ENCODE measurements around the gene CP. TPM values are rescaled to one million over a fixed set of nuclear protein-coding genes. Genes with fewer than 3 reads are reported as not detected.

The CP gene
- total RNA-seq, 1 experiment from 2014 or later: 5.8 TPM

GRCh38 chr3:149269687-149270086, 48.1 kb upstream of the CP start:
- no peak for DNase-seq (ENCODE audit: low read depth, low spot score)
- Histone ChIP-seq H3K27ac (ENCODE audit: low read length) (peak overlapping the region; percentile 71), H3K27me3 (ENCODE audit: control insufficient read depth, insufficient read depth, low read length) (no peaks in the 10 kb centered on the region), H3K9me3 (ENCODE audit: control insufficient read depth, insufficient read depth, low read depth, low read length) (no peaks in the 10 kb centered on the region; the same call in 1 of the 2 replicates), H3K4me1 (ENCODE audit: control insufficient read depth, insufficient read depth, low read length) (peaks cover 5% of the 10 kb centered on the region; the same call in 1 of the 2 replicates), H3K36me3 (ENCODE audit: control insufficient read depth, insufficient read depth, low read length) (no peaks in the 10 kb centered on the region), H3K4me3 (ENCODE audit: low read depth in 2 of 2, low read length in 2 of 2) (no peak overlapping the region)
- intact Hi-C loops (cut with micrococcal nuclease; ENCODE audit: unreplicated experiment): loop anchor here (5.0 kb wide), 1 partner anchor 312 kb away; no protein-coding TSS in a partner anchor
- CTCF ChIA-PET: interaction anchor here (0.6 kb wide), 1 partner anchor 9 kb away, joined by 3 read pairs; no protein-coding TSS in a partner anchor
- no peak for TF ChIP-seq POLR2AphosphoS5 (IDR thresholded peaks at IDR 0.05; ENCODE audit: low read depth, low read length)
- TF ChIP-seq SIN3A (IDR thresholded peaks at IDR 0.05; ENCODE audit: borderline replicate concordance, insufficient read depth, low read depth, low read length): no peak
- no peak for TF ChIP-seq CTCF (IDR thresholded peaks at IDR 0.05)
- TF ChIP-seq TCF7L2 (IDR thresholded peaks at IDR 0.05; ENCODE audit: low read depth, low read length): no peak
- TF ChIP-seq REST (IDR thresholded peaks at IDR 0.05; ENCODE audit: insufficient read depth in 1 of 2, low read depth in 2 of 2, low read length in 1 of 2): no peak
- POLR2A ChIA-PET: no interaction called here
- no TSS peak for BruUV-seq (replicated peaks)
- in situ Hi-C loops (cut with HindIII; ENCODE audit: low pct_unique_long_range_greater_than_20kb, low sequenced_read_pairs): no loop called here
- ATAC-seq: no peak

GRCh38 chr3:149267565-149267964, 45.9 kb upstream of the CP start:
- DNase-seq (ENCODE audit: low read depth, low spot score): no peak
- ChIA-PET CTCF (interaction anchor here (0.7 kb wide), 1 partner anchor 511 kb away, joined by 7 read pairs; no protein-coding TSS in a partner anchor), POLR2A (no interaction called here)
- in situ Hi-C loops (cut with HindIII; ENCODE audit: low pct_unique_long_range_greater_than_20kb, low sequenced_read_pairs): no loop called here
- intact Hi-C loops (cut with micrococcal nuclease; ENCODE audit: unreplicated experiment): no loop called here
- Histone ChIP-seq H3K9me3 (ENCODE audit: control insufficient read depth, insufficient read depth, low read depth, low read length) (no peaks in the 10 kb centered on the region; the same call in 1 of the 2 replicates), H3K36me3 (ENCODE audit: control insufficient read depth, insufficient read depth, low read length) (no peaks in the 10 kb centered on the region), H3K4me3 (ENCODE audit: low read depth in 2 of 2, low read length in 2 of 2) (no peak overlapping the region), H3K4me1 (ENCODE audit: control insufficient read depth, insufficient read depth, low read length) (no peaks in the 10 kb centered on the region), H3K27me3 (ENCODE audit: control insufficient read depth, insufficient read depth, low read length) (no peaks in the 10 kb centered on the region), H3K27ac (ENCODE audit: low read length) (peak overlapping the region; percentile 2; the same call in 1 of the 2 replicates)
- TF ChIP-seq POLR2AphosphoS5 (IDR thresholded peaks at IDR 0.05; ENCODE audit: low read depth, low read length) (no peak), CTCF (IDR thresholded peaks at IDR 0.05) (no peak), SIN3A (IDR thresholded peaks at IDR 0.05; ENCODE audit: borderline replicate concordance, insufficient read depth, low read depth, low read length) (no peak), TCF7L2 (IDR thresholded peaks at IDR 0.05; ENCODE audit: low read depth, low read length) (no peak), REST (IDR thresholded peaks at IDR 0.05; ENCODE audit: insufficient read depth in 1 of 2, low read depth in 2 of 2, low read length in 1 of 2) (no peak)
- no peak for ATAC-seq
- no TSS peak for BruUV-seq (replicated peaks)
